ENCODE data around the gene KLHDC3. TPM values are rescaled to one million over a fixed set of nuclear protein-coding genes. Genes with fewer than 3 reads are reported as not detected.

KLHDC3 gene
- total and polyA plus RNA-seq, 2 experiments from 2014 or later = 88.2 to 184 TPM

DNA sequence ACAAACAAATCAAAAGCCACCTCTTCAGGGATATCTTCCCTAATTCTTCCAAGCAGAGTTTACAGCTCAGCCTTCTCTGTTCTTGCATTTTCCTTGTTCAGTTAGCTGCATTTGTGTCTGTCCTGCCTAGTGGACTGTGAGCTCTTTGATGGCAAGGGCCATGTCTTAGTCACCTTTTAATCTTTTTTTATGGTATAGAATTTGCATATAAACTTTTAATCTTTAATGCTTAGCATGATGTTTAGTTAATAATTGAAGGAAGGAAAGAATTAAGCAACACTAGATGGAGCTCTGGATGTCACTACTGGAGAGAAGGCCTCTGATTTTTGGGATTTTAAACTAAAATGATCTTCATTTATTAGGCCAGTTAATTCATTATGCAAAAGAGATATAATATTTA, 17.5 kb upstream of the KLHDC3 start:
- ATAC-seq = no peak
- TF ChIP-seq EZH2phosphoT487 (IDR thresholded peaks at IDR 0.05; ENCODE audit: unreplicated experiment) (no peak), EZH2 (IDR thresholded peaks at IDR 0.05; ENCODE audit: low read depth, unreplicated experiment) (no peak), ZNF462 (CRISPR knock-in tag; IDR thresholded peaks at IDR 0.05) (no peak), ZNF331 (CRISPR knock-in tag; IDR thresholded peaks at IDR 0.05; ENCODE audit: low read depth) (no peak), JUNB (IDR thresholded peaks at IDR 0.05; ENCODE audit: unreplicated experiment) (no peak), CREB1 (CRISPR knock-in tag; IDR thresholded peaks at IDR 0.05; ENCODE audit: low read depth) (no peak), STAT1 (IDR thresholded peaks at IDR 0.05; ENCODE audit: unreplicated experiment) (no peak), ZNF114 (CRISPR knock-in tag; IDR thresholded peaks at IDR 0.05) (no peak), CTCF (conservative IDR thresholded peaks at IDR 0.05; ENCODE audit: low read depth in 2 of 2) (no peak), NANOG (IDR thresholded peaks at IDR 0.05; ENCODE audit: borderline replicate concordance) (no peak), POLR2AphosphoS5 (IDR thresholded peaks at IDR 0.05; ENCODE audit: low read depth) (no peak), REST (IDR thresholded peaks at IDR 0.05; ENCODE audit: unreplicated experiment) (no peak)
- TF ChIP-seq, protein P1, sequence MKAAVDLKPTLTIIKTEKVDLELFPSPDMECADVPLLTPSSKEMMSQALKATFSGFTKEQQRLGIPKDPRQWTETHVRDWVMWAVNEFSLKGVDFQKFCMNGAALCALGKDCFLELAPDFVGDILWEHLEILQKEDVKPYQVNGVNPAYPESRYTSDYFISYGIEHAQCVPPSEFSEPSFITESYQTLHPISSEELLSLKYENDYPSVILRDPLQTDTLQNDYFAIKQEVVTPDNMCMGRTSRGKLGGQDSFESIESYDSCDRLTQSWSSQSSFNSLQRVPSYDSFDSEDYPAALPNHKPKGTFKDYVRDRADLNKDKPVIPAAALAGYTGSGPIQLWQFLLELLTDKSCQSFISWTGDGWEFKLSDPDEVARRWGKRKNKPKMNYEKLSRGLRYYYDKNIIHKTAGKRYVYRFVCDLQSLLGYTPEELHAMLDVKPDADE (IDR thresholded peaks at IDR 0.05) = no peak
- no peak overlapping the region for H3K4me3 Mint-ChIP-seq

More for the DNA sequence above, 17.5 kb upstream of the KLHDC3 start:
- no peak overlapping the region for H3K4me3 ChIP-seq
- no peaks in the 10 kb centered on the region for H3K27me3 ChIP-seq (ENCODE audit: insufficient read depth)
- H3F3A ChIP-seq (replicated peaks; ENCODE audit: low read depth) = 0 out of 2 replicates have a peak, but pooled peaks cover 4% of the 10 kb centered on the region
- H3K9me3 Mint-ChIP-seq = no peaks in the 10 kb centered on the region
- no peaks in the 10 kb centered on the region for H3K4me1 Mint-ChIP-seq
- no peaks in the 10 kb centered on the region for H3K79me2 ChIP-seq (replicated peaks; ENCODE audit: insufficient read depth)
- H3K9me2 ChIP-seq (ENCODE audit: insufficient read depth) = no peaks in the 10 kb centered on the region
- no peak overlapping the region for H3K27ac ChIP-seq (ENCODE audit: low read depth)
- H3K4me2 ChIP-seq = no peak overlapping the region
- H3K36me3 Mint-ChIP-seq (ENCODE audit: low read depth) = peaks cover 6% of the 10 kb centered on the region; the same call in 1 of the 3 replicates
- H3K4me1 ChIP-seq (ENCODE audit: insufficient read depth) = no peaks in the 10 kb centered on the region
- peaks cover 5% of the 10 kb centered on the region for H3K27me3 Mint-ChIP-seq (ENCODE audit: insufficient read depth, low read depth, poor library complexity)
- peaks cover 9% of the 10 kb centered on the region for H4K20me1 ChIP-seq (replicated peaks; ENCODE audit: insufficient read depth)
- no peaks in the 10 kb centered on the region for H3K36me3 ChIP-seq (ENCODE audit: insufficient read depth)
- DNase-seq (ENCODE audit: low spot score) = no peak
- no peak overlapping the region for H2AFZ ChIP-seq
- no peak overlapping the region for H3K27ac Mint-ChIP-seq
